Measurements from ENCODE around the gene RXRA. TPM values are rescaled to one million over a fixed set of nuclear protein-coding genes. Genes with fewer than 3 reads are reported as not detected.

Gene RXRA
- total and polyA plus RNA-seq, 12 donors, result 5.5 to 114 (median 71.3) TPM

DNA sequence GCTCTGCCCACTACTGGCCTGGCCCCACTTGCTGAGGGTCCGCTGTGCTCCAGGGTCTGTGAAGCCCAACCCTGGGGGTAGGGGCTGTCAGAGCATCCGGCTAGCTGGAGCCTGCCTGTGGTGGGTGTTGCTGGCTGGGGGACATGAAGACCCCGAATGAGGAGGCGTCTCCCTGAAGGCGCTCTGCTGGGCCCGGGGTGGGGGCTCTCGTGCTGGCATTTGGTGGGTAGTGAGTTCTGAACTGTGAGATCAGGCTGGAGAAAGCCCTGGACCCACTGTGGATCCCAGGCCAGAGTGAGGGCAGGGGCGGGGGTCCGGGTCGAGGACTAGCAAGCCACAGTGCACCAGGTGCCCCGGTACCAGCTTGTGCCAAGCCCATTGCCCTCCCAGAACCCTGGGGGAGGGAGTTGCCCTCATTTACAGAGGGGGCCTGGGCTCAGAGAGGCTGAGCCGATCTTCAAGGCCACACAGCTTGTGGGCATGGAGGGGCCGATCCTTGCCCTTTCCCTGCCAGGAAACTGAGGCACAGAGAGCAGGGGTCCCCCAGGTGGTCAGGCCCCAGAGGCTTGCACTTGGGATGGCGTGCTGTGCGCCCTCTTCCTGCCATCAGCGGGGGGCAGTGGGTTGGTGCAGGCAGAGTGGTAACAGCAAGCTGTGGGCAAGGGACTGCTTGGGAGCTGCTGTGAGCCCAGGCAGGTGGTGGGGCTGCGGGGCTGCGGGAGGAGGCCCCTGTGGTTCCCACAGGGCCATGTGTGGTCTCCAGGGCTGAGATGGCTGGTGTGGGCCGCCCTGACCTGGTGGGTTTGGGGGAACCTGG, 15.9 kb downstream of the RXRA start:
- Histone ChIP-seq H3K9me3 (replicated peaks in 1 of 3) (no peaks in the 10 kb centered on the region), H3K27me3 (no peaks in the 10 kb centered on the region), H3K4me1 (replicated peaks in 1 of 2) (peaks cover 95 to 98% of the 10 kb centered on the region in 2 donors), H3K4me3 (no peak overlapping the region), H3K27ac (peak overlapping the region; percentile 28 to 85 (median 49)), H3K36me3 (replicated peaks in 1 of 2) (no peaks in the 10 kb centered on the region)
- intact Hi-C loops (cut with DNase I), result no loop called here
- 84 to 93% (median 85%) methylated on average over 9 to 19 of the region's 19 CpGs for WGBS, 4 donors
- TF ChIP-seq CTCF (IDR thresholded peaks at IDR 0.05) (no peak), POLR2A (IDR thresholded peaks at IDR 0.05) (no peak)
- DNase-seq, result no peak

DNA sequence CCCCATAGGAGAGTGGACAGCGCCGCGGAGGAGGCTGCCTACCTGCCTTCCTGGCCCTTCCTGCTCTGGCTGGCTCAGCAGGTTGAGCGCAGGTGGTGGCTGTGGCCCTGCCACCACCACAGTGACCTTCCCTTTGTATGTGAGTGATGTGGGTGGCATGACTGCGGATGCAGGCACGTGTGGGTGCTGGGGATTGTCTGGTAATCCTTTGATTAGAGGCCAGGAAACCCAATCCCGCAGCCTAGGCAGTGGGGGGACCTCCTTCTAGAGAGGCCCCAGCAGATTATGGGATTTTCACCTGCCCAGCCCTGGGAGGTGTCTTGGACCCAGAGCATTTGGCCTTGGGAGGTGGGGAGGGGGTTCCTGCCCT, 16.5 kb downstream of the RXRA start:
- Histone ChIP-seq H3K27ac (peak overlapping the region in 3 of 5 donors; percentile 9 to 85 (median 80)), H3K4me1 (replicated peaks in 1 of 2) (peaks cover 89 to 98% of the 10 kb centered on the region in 2 donors)

DNA sequence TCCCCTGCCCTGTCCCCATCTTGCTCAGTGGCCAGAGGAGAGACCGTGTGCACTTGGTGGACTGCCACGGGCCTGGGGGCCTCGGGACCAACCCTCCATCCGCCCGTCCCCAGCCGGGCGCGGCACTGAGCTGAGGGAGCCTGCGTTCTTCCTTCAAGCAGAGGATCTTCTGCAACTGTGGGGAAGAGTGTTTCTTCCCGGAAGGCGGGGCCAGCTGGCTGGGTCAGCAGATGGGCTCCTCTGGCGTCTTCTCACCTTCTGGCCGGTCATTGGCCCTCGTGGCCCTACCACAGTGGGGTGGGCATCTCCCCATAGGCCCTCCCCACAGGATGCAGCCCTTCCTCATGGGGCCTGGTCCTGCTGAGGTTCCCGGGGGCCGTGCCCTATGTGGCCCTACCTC, 17.4 kb downstream of the RXRA start:
- 59 to 88% (median 70%) methylated on average over 8 to 16 of the region's 16 CpGs for WGBS, 4 donors
- TF ChIP-seq POLR2A (IDR thresholded peaks at IDR 0.05) (no peak), CTCF (IDR thresholded peaks at IDR 0.05) (no peak)
- no peak overlapping the region for H3K4me3 ChIP-seq
- H3K4me1 ChIP-seq (replicated peaks in 1 of 2), result peaks cover 80 to 97% of the 10 kb centered on the region in 2 donors
- H3K36me3 ChIP-seq (replicated peaks in 1 of 2), result no peaks in the 10 kb centered on the region
- intact Hi-C loops (cut with DNase I), result no loop called here
- DNase-seq, result peak in 5 of 7 donors; percentile 53 to 75 (median 66)
- peak overlapping the region; percentile 24 to 85 (median 59) for H3K27ac ChIP-seq
- H3K9me3 ChIP-seq (replicated peaks in 1 of 3), result no peaks in the 10 kb centered on the region
- H3K27me3 ChIP-seq, result no peaks in the 10 kb centered on the region

More for the DNA sequence above, 16.5 kb downstream of the RXRA start:
- Histone ChIP-seq H3K36me3 (replicated peaks in 1 of 2) (no peaks in the 10 kb centered on the region), H3K4me3 (no peak overlapping the region), H3K27me3 (no peaks in the 10 kb centered on the region), H3K9me3 (replicated peaks in 1 of 3) (no peaks in the 10 kb centered on the region)
- intact Hi-C loops (cut with DNase I), result no loop called here
- DNase-seq, result no peak
- 48 to 77% (median 68%) methylated on average over 3 to 7 of the region's 7 CpGs; no CpG with 5 or more reads in 1 of the 4 donors for WGBS, 4 donors
- TF ChIP-seq POLR2A (IDR thresholded peaks at IDR 0.05), result no peak
- no peak for TF ChIP-seq CTCF (IDR thresholded peaks at IDR 0.05)

GRCh38 chr9:134344068-134344799, 18.0 kb downstream of the RXRA start:
- Histone ChIP-seq H3K36me3 (replicated peaks in 1 of 2) (no peaks in the 10 kb centered on the region), H3K27ac (peak overlapping the region; percentile 24 to 85 (median 59)), H3K27me3 (no peaks in the 10 kb centered on the region), H3K4me3 (no peak overlapping the region), H3K4me1 (replicated peaks in 1 of 2) (peaks cover 78 to 97% of the 10 kb centered on the region in 2 donors), H3K9me3 (replicated peaks in 1 of 3) (no peaks in the 10 kb centered on the region)
- no peak for TF ChIP-seq CTCF (IDR thresholded peaks at IDR 0.05)
- no peak for TF ChIP-seq POLR2A (IDR thresholded peaks at IDR 0.05)
- WGBS, 4 donors, result 60 to 81% (median 70%) methylated on average over 6 to 17 of the region's 17 CpGs
- DNase-seq, result peak; percentile 53 to 76 (median 67)
- intact Hi-C loops (cut with DNase I), result no loop called here

All from adrenal gland (tissue), 12 donors.